Liver (tissue), 3 donors: ENCODE measurements around the gene SPTBN4.

Experiments
- ATF3 ChIP-seq: IDR thresholded peaks from 2 replicates; pipeline ENCODE4 v1.6.1; 2016; ENCODE audit warnings: antibody characterized with exemption
- FOXA1 ChIP-seq: IDR thresholded peaks from 2 replicates; pipeline ENCODE4 v1.6.1; 2016; ENCODE audit warnings: antibody characterized with exemption
- GABPA ChIP-seq, 2 donors: IDR thresholded peaks in 1 of 2; conservative IDR thresholded peaks in 1 of 2; 2 replicates each; pipeline ENCODE4 v1.6.1; 2016; ENCODE audit warnings: antibody characterized with exemption in 2 of 2, mild to moderate bottlenecking in 1 of 2, moderate library complexity in 1 of 2
- HNF4A ChIP-seq, 2 donors: conservative IDR thresholded peaks; 2 replicates each; pipeline ENCODE4 v1.6.1; 2016; ENCODE audit warnings: antibody characterized with exemption in 2 of 2, mild to moderate bottlenecking in 2 of 2
- NR2F2 ChIP-seq: IDR thresholded peaks from 2 replicates; pipeline ENCODE4 v1.6.1; 2016; ENCODE audit warnings: antibody characterized with exemption
- RAD21 ChIP-seq, 2 donors: IDR thresholded peaks; 2 replicates each; pipeline ENCODE4 v1.6.1; 2016; ENCODE audit warnings: antibody characterized with exemption in 2 of 2, mild to moderate bottlenecking in 2 of 2
- SP1 ChIP-seq: IDR thresholded peaks from 2 replicates; pipeline ENCODE4 v1.6.1; 2018; ENCODE audit warnings: antibody characterized with exemption, mild to moderate bottlenecking
- TAF1 ChIP-seq: conservative IDR thresholded peaks from 2 replicates; pipeline ENCODE4 v1.6.1; 2016; ENCODE audit warnings: antibody characterized with exemption, mild to moderate bottlenecking
- YY1 ChIP-seq: IDR thresholded peaks from 2 replicates; pipeline ENCODE4 v1.6.1; 2016; ENCODE audit warnings: antibody characterized with exemption, mild to moderate bottlenecking
- ZBTB33 ChIP-seq: IDR thresholded peaks from 2 replicates; pipeline ENCODE4 v1.6.1; 2016; ENCODE audit warnings: antibody characterized with exemption
- TF ChIP-seq, protein P1 (sequence below): IDR thresholded peaks from 2 replicates; pipeline ENCODE4 v1.6.1; 2016; ENCODE audit warnings: antibody characterized with exemption, mild to moderate bottlenecking
- TF ChIP-seq, protein P2 (sequence below): fragments of 150-350 bp; IDR thresholded peaks from 2 replicates; pipeline ENCODE4 v1.5.1; 2017; ENCODE audit warnings: improper control_type of control experiment, low read depth, low read length; ENCODE audit not compliant: missing input control
- donor health status: healthy.
- donor health status: healthy.

DNA sequence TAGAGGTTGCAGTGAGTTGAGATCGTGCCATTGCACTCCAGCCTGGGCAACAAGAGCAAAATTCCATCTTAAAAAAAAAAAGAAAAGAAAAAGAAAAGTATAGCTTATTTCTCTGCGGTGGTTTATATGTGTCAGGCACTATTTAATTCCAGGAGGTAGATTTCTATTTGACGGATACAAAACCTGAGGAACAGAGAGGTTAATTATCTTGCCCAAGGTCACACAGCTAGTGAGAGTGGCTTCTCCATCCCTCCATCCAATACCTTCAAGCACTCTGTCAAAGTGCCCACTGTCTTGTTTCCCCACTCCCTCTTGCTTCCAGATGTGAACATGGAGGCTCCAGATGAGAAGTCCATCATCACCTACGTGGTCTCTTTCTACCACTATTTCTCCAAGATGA, 34.8 kb downstream of the SPTBN4 start:
- TF ChIP-seq FOXA1 (no peak), HNF4A (conservative IDR thresholded peaks at IDR 0.05) (no peak), ZBTB33 (no peak), SP1 (no peak), TAF1 (no peak), GABPA (IDR thresholded peaks at IDR 0.05 in 1 of 2, conservative IDR thresholded peaks at IDR 0.05 in 1 of 2) (no peak), RAD21 (IDR thresholded peaks at IDR 0.05) (no peak), NR2F2 (no peak), YY1 (no peak), ATF3 (no peak)
- TF ChIP-seq, protein P1, sequence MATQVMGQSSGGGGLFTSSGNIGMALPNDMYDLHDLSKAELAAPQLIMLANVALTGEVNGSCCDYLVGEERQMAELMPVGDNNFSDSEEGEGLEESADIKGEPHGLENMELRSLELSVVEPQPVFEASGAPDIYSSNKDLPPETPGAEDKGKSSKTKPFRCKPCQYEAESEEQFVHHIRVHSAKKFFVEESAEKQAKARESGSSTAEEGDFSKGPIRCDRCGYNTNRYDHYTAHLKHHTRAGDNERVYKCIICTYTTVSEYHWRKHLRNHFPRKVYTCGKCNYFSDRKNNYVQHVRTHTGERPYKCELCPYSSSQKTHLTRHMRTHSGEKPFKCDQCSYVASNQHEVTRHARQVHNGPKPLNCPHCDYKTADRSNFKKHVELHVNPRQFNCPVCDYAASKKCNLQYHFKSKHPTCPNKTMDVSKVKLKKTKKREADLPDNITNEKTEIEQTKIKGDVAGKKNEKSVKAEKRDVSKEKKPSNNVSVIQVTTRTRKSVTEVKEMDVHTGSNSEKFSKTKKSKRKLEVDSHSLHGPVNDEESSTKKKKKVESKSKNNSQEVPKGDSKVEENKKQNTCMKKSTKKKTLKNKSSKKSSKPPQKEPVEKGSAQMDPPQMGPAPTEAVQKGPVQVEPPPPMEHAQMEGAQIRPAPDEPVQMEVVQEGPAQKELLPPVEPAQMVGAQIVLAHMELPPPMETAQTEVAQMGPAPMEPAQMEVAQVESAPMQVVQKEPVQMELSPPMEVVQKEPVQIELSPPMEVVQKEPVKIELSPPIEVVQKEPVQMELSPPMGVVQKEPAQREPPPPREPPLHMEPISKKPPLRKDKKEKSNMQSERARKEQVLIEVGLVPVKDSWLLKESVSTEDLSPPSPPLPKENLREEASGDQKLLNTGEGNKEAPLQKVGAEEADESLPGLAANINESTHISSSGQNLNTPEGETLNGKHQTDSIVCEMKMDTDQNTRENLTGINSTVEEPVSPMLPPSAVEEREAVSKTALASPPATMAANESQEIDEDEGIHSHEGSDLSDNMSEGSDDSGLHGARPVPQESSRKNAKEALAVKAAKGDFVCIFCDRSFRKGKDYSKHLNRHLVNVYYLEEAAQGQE, result no peak
- TF ChIP-seq, protein P2, sequence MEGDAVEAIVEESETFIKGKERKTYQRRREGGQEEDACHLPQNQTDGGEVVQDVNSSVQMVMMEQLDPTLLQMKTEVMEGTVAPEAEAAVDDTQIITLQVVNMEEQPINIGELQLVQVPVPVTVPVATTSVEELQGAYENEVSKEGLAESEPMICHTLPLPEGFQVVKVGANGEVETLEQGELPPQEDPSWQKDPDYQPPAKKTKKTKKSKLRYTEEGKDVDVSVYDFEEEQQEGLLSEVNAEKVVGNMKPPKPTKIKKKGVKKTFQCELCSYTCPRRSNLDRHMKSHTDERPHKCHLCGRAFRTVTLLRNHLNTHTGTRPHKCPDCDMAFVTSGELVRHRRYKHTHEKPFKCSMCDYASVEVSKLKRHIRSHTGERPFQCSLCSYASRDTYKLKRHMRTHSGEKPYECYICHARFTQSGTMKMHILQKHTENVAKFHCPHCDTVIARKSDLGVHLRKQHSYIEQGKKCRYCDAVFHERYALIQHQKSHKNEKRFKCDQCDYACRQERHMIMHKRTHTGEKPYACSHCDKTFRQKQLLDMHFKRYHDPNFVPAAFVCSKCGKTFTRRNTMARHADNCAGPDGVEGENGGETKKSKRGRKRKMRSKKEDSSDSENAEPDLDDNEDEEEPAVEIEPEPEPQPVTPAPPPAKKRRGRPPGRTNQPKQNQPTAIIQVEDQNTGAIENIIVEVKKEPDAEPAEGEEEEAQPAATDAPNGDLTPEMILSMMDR, result no peak
